Heart left ventricle (tissue), 16 donors: ENCODE measurements around the gene VAV1. TPM values are rescaled to one million over a fixed set of nuclear protein-coding genes. Genes with fewer than 3 reads are reported as not detected.

Source experiments
- ATAC-seq, 4 donors: fragments of 200-7000 bp; cut with Tn5 transposase; one replicate each; pipeline ENCODE4 v1.9.1; 2020 to 2022; ENCODE audit warnings: moderate library complexity in 4 of 4, mild to moderate bottlenecking in 3 of 4, moderate number of reproducible peaks in 1 of 4
- DNase-seq, 5 donors: peaks; one replicate each; pipeline ENCODE4 v3.0.0-alpha.2; 2020
- H3K27ac ChIP-seq, 12 donors: fragments of 200-600 bp; sonication (generic) in 4 of 12; one replicate each; pipeline versions ENCODE4 v1.5.0 to v1.8.0; 2016 to 2022; ENCODE audit warnings: mild to moderate bottlenecking in 2 of 12
- H3K27me3 ChIP-seq, 9 donors: fragments of 200-600 bp; sonication (generic) in 2 of 9; one replicate each; pipeline versions ENCODE4 v1.5.1 to v1.8.0; 2016 to 2022; ENCODE audit warnings: mild to moderate bottlenecking in 3 of 9
- H3K36me3 ChIP-seq, 9 donors: fragments of 200-600 bp; sonication (generic) in 2 of 9; one replicate each; pipeline versions ENCODE4 v1.5.0 to v1.8.0; 2018 to 2022; ENCODE audit warnings: mild to moderate bottlenecking in 2 of 9
- H3K4me1 ChIP-seq, 12 donors: fragments of 200-600 bp; sonication (generic) in 4 of 12; one replicate each; pipeline versions ENCODE4 v1.5.0 to v1.8.0; 2016 to 2022; ENCODE audit warnings: mild to moderate bottlenecking in 3 of 12
- H3K4me3 ChIP-seq, 12 donors: fragments of 200-600 bp; sonication (generic) in 4 of 12; one replicate each; pipeline versions ENCODE4 v1.5.0 to v1.8.0; 2017 to 2022; ENCODE audit warnings: mild to moderate bottlenecking in 9 of 12, moderate library complexity in 4 of 12
- H3K9me3 ChIP-seq, 12 donors: fragments of 200-600 bp; sonication (generic) in 4 of 12; one replicate each; pipeline versions ENCODE4 v1.5.0 to v1.8.0; 2016 to 2022; ENCODE audit warnings: mild to moderate bottlenecking in 1 of 12
- CTCF ChIP-seq, 12 donors: fragments of 200-600 bp; sonication (generic) in 4 of 12; IDR thresholded peaks; one replicate each; pipeline versions ENCODE4 v1.5.0 to v1.8.0; 2018 to 2022; ENCODE audit warnings: antibody characterized with exemption in 12 of 12, mild to moderate bottlenecking in 5 of 12
- POLR2A ChIP-seq, 2 donors: fragments of 450-650 bp; IDR thresholded peaks; one replicate each; pipeline ENCODE4 v1.6.1; 2017; ENCODE audit warnings: antibody characterized with exemption in 2 of 2, mild to moderate bottlenecking in 2 of 2, moderate library complexity in 2 of 2
- WGBS, 4 donors: extraction: QIAGEN DNeasy Blood & Tissue Kit in 2 of 4; methylation state at CpG; one replicate each; pipeline versions ENCODE4 v1.1.5 to v1.1.7; 2013 to 2018; 5-methylcytosine and 5-hydroxymethylcytosine counted together
- intact Hi-C, 10 donors: fragments of 100-400 bp; cut with DNase I; formaldehyde crosslinking; loops; one replicate each; pipeline versions ENCODE4 v1.11.1 to v1.14.2; 2022
- polyA plus RNA-seq, 2 donors: library from polyadenylated mRNA; stranded (reverse); fragments of 200-250 nt; gene quantifications; one replicate each; pipeline ENCODE4 v1.2.3, GENCODE V29; 2013
- total RNA-seq, 9 donors: library from RNA; depleted of rRNA in 2 of 9; stranded (reverse); fragments of >200 nt in 2 of 9; fragmentation: NEBNext Ultra II Directional in 3 of 9; extraction: Animal tissue kit (Norgen Biotek cat#: 25700) in 3 of 9; gene quantifications; one replicate each; pipeline versions ENCODE4 v1.1.0 to v1.2.4, GENCODE V29; 2016 to 2023
- donor health status: ischemic (EF 13 %, LVEDD 7.1; RV severe dilation, severe dysfunction).
- donor health status: healthy with polysubstance abuse.
- donor health status: DM: no; HTN: yes; CAD: no.
- donor health status: DM: no; HTN: no; CAD: no.
- donor health status: ischemic (EF 25% LVEDD 6.9; RV normal size, moderate dysfunction).
- donor health status: ischemic (EF 25% LVEDD 5.7; RV mildly dilated, moderate dysfunction).
- donor health status: healthy.
- donor health status: DM: yes; HTN: yes; CAD: no.
- donor health status: ischemic (EF 35%, LVEDD 5.7; RV mildly dilated, moderate dysfunction).
- donor health status: nonischemic (EF 11% LVEDD 7.7; RV severe dilation, severe dysfunction).
- donor health status: DM: yes; HTN: yes; CAD: no.
- donor health status: PGD.
- donor health status: ischemic (EF 29% LVEDD 5.4; RV normal size, mild dysfunction).
- donor health status: nonischemic (EF 23%, LVEDD 6.1; RV moderate dilation, normal function).

VAV1 gene
- total and polyA plus RNA-seq, 11 donors, result 0.69 to 25.6 (median 1.2) TPM

DNA sequence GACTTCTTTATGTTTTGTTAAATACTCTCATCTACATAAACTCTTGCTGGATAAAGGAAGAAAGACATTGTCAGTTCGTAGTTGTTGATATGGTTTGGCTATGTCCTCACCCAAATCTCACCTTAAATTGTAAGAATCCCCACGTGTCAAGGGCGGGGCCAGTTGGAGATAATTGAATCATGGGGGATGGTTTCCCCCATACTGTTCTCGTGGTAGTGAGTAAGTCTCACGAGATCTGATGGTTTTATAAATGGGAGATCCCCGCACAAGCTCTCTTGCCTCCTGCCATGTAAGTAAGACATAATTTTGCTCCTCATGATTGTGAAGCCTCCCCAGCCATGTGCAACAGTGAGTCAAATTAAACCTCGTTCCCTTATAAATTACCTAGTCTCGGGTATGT is 118.4 kb downstream of the VAV1 start:
- no peak for TF ChIP-seq CTCF (IDR thresholded peaks at IDR 0.05)
- TF ChIP-seq POLR2A (IDR thresholded peaks at IDR 0.05), result no peak
- peaks cover 0 to 16% (median 3%) of the 10 kb centered on the region in 9 donors for H3K27me3 ChIP-seq
- no peak for DNase-seq
- intact Hi-C loops, result no loop called here
- H3K36me3 ChIP-seq, result no peaks in the 10 kb centered on the region
- H3K4me3 ChIP-seq, result no peak overlapping the region
- ATAC-seq, result no peak
- H3K27ac ChIP-seq, result peak overlapping the region in 1 of 12 donors; percentile 80
- WGBS, 4 donors, result 60 to 62% (median 62%) methylated on average over 8 of the region's 8 CpGs
- H3K9me3 ChIP-seq, result peaks cover 0 to 32% (median 3%) of the 10 kb centered on the region in 12 donors
- peaks cover 0 to 39% (median 0%) of the 10 kb centered on the region in 12 donors for H3K4me1 ChIP-seq

DNA sequence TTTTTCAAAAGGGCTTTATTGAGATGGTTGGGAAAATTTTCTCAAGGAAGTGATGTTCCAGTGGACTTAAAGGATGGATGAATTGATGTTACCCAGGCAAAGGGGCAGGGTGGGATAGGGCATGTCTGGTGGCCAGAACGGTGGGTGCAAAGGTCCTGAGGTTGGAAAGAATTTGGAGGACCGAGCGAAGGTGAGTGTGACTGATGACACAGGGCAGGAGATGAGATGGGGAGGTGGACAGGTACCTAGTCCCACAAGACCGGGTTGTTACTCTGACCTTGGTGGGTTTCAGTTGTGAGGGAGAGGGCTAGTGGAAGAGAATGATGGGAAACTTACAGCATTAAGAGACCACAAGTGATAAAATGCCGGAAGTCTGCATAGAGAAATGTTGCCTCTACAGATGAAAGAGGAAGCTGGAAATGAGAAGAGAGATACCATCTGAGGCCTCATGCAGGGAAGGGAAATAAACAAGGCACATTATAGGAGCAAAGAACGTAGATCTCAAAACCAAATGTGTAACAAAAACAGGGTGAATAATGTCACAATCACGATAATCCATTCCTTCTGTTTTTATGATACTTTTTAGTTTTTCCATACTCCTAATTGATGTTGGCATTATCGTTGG is 119.4 kb downstream of the VAV1 start:
- ATAC-seq, result peak in 1 of 4 donors; percentile 36
- 71 to 76% (median 72%) methylated on average over 8 of the region's 8 CpGs for WGBS, 4 donors
- Histone ChIP-seq H3K27ac (peak overlapping the region in 1 of 12 donors; percentile 80), H3K36me3 (no peaks in the 10 kb centered on the region), H3K27me3 (peaks cover 0 to 16% (median 0%) of the 10 kb centered on the region in 9 donors), H3K4me3 (no peak overlapping the region), H3K9me3 (peaks cover 0 to 35% (median 3%) of the 10 kb centered on the region in 12 donors), H3K4me1 (peaks cover 0 to 36% (median 0%) of the 10 kb centered on the region in 12 donors)
- TF ChIP-seq POLR2A (IDR thresholded peaks at IDR 0.05) (no peak), CTCF (IDR thresholded peaks at IDR 0.05) (no peak)
- no peak for DNase-seq
- intact Hi-C loops, result no loop called here

DNA sequence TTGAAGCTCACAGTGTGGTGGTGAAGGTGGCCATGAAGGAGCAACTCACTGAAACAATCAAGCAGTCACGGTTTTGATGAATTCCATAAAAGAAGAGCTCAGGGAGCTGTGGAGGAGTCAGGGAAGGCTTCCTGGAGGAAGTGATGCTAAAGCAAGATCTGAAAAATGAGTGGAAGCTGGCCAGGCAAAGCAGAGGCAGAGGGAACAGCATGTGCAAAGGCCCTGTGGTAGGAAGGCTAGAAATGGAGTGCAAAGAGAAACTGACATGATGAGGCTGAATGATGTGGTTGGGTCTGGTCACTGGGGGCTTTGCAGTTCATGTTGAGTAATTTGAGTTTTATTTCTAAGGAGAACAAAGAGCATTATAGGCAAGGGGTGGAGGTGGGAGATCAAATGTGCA is 121.8 kb downstream of the VAV1 start:
- Histone ChIP-seq H3K27me3 (peaks cover 0 to 15% (median 0%) of the 10 kb centered on the region in 9 donors), H3K4me3 (no peak overlapping the region), H3K4me1 (peaks cover 0 to 27% (median 0%) of the 10 kb centered on the region in 12 donors), H3K9me3 (peaks cover 0 to 34% (median 0%) of the 10 kb centered on the region in 12 donors), H3K27ac (no peak overlapping the region), H3K36me3 (no peaks in the 10 kb centered on the region)
- 60 to 88% (median 80%) methylated on average over 1 of the region's 1 CpG for WGBS, 4 donors
- ATAC-seq (no peak), DNase-seq (no peak)
- TF ChIP-seq POLR2A (IDR thresholded peaks at IDR 0.05) (no peak), CTCF (IDR thresholded peaks at IDR 0.05) (no peak)
- intact Hi-C loops, result no loop called here

GRCh38 chr19:6903446-6903845 is 130.9 kb downstream of the VAV1 start:
- Histone ChIP-seq H3K4me1 (no peaks in the 10 kb centered on the region), H3K27ac (no peak overlapping the region), H3K27me3 (no peaks in the 10 kb centered on the region), H3K9me3 (peaks cover 0 to 45% (median 17%) of the 10 kb centered on the region in 12 donors), H3K36me3 (no peaks in the 10 kb centered on the region), H3K4me3 (no peak overlapping the region)
- intact Hi-C loops, result no loop called here
- TF ChIP-seq POLR2A (IDR thresholded peaks at IDR 0.05), result no peak
- no peak for TF ChIP-seq CTCF (IDR thresholded peaks at IDR 0.05)
- DNase-seq (no peak), ATAC-seq (no peak)
